GM13977 (cell line): Measurements from ENCODE around the gene CA12.
"Not testable (repeated sequence)": the region's sequence is repeated elsewhere in the genome, so short reads cannot be mapped to it uniquely, and the experiment has no call there.

Source experiments
- DNase-seq: peaks from one replicate; pipeline ENCODE4 v3.0.0; 2012; ENCODE audit warnings: low spot score
- in situ Hi-C: fragments of 300-500 bp; cut with MboI; formaldehyde crosslinking; loops from one replicate; pipeline ENCODE4 v1.12.0; 2022; ENCODE audit warnings: low sequenced_read_pairs, low pct_unique_long_range_greater_than_20kb, mixed read lengths, inconsistent platforms; ENCODE audit not compliant: unreplicated experiment
- TF ChIP-seq, protein P1 (sequence below): IDR thresholded peaks from 2 replicates; pipeline ENCODE4 v1.5.1; 2012; ENCODE audit warnings: mild to moderate bottlenecking, control low read depth; ENCODE audit not compliant: insufficient read depth; ENCODE audit errors: extremely low read depth, missing control alignments

CA12 gene

DNA sequence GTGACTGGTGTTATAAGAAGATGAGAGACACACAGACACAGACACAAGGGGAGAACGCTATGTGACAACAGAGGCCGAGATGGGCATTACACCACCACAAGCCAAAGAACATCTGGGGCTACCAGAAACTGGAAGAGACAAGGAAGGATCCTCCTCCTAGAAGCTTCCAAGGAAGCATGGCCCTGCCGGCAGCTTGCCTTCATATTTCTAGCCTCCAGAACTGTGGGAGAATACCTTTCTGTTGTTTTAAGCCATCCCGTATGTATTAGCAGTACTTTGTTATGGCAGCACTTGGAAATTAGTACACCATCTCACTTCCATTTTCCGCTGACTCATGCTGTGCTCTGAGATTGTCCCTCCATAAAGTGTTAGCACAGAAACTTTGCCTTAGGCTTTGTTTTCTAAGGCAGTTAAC is 38.7 kb upstream of the CA12 start:
- no peak for DNase-seq
- in situ Hi-C loops: no loop called here
- TF ChIP-seq, protein P1, sequence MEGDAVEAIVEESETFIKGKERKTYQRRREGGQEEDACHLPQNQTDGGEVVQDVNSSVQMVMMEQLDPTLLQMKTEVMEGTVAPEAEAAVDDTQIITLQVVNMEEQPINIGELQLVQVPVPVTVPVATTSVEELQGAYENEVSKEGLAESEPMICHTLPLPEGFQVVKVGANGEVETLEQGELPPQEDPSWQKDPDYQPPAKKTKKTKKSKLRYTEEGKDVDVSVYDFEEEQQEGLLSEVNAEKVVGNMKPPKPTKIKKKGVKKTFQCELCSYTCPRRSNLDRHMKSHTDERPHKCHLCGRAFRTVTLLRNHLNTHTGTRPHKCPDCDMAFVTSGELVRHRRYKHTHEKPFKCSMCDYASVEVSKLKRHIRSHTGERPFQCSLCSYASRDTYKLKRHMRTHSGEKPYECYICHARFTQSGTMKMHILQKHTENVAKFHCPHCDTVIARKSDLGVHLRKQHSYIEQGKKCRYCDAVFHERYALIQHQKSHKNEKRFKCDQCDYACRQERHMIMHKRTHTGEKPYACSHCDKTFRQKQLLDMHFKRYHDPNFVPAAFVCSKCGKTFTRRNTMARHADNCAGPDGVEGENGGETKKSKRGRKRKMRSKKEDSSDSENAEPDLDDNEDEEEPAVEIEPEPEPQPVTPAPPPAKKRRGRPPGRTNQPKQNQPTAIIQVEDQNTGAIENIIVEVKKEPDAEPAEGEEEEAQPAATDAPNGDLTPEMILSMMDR: no peak

DNA sequence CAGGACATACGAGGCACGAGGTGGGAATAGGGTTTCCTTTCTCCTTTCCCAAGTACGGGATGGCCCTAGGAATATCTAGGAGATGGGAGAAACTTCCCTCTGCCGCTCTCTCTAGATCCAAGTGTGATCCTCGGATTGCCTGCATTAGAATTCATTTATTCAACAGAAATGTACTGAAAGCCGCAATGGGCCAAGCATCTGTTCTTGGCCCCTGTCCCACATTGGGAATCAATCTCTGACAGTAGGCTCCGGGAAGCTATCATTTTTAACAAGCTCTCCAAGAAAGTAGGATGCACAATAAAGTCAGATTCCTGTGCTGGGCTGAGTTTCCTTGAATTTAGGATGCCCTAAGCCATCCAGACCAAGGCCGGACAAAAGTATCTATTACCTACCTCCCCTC is 37.2 kb upstream of the CA12 start:
- TF ChIP-seq, protein P1: no peak
- in situ Hi-C loops: no loop called here
- no peak for DNase-seq

DNA sequence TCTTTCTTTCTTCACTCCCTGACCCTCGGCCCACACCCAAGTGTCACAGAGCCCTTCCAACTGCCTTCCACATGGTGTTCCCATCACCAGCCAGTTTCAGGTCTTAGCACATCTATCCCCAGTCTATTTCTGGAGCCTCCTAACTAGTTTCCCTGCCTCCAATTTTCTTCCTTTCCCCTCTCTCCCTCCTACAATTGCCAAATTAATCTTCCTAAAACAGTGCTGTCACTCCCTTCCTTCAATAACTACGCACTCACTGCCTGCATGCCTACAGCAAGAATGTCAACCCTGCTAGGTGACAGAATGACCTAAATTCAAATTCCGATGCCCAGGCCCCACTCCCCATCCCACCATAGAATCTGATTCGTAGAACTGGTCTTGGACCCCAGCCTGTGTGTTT is 36.1 kb upstream of the CA12 start:
- in situ Hi-C loops: no loop called here
- DNase-seq: no peak
- TF ChIP-seq, protein P1: no peak

DNA sequence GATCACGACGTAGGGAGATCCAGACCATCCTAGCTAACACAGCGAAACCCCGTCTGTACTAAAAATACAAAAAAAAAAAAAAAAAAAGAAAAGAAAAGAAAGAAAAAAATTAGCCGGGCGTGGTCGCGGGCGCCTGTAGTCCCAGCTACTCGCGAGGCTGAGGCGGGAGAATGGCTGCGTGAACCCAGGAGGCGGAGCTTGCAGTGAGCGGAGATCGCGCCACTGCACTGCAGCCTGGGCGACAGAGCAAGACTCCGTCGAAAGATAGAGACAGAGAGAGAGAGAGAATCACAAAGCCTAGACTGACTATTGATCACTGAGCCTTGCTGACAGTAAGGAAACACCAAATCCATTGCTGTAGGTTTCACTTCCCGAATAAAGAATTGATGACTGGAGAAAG is 35.6 kb upstream of the CA12 start:
- in situ Hi-C loops, DNase-seq: not testable (repeated sequence)

DNA sequence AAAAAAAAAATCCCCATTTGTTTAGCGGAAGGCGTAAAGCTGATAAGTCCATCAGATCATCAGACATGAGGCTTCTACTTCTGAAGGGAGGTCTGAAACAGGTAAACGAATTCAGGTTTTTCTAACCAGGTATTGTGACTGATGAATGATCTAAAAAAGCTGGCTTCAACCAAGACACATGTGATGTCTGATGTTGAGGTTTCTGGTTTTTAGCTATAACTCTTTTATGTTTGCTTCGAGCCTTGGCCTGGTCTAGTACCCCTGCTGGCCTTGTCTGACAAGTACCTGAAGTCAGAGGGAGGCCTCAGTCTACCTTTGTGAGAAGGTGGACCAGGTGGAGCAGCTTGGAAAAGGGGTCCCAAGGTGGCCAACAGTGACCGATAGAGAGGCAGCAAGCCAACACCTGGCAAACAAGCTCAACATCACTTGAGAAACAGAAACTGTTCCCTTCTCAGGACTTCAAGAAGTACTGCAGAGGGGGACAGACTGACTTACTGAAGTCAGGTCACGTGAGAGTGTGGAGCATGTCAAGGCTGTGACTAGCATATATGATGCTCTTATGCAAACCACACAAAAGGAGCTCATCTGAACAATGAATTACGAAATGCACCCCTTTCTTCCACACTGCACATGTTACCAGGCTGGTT is 33.0 kb upstream of the CA12 start:
- TF ChIP-seq, protein P1: no peak
- in situ Hi-C loops: no loop called here
- no peak for DNase-seq

DNA sequence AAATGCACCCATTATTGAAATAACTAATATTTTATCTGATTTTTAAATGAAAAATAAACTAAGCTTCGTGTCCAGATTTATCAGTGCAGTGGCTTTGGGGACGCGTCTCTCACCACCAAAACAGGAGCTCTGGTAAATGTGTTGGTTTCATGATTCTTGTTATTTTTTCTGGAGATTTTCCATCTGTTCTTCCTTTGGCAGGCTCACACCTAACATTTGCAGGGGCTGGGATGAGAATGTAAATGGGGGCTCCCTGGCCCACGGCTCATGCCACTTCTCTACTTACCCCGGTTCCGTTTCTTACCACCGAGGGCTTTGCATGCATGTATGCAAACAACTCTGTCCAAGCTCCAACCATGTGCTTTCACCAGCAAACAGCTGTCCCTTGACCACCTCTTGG is 30.9 kb upstream of the CA12 start:
- no peak for DNase-seq
- TF ChIP-seq, protein P1: no peak
- in situ Hi-C loops: no loop called here

DNA sequence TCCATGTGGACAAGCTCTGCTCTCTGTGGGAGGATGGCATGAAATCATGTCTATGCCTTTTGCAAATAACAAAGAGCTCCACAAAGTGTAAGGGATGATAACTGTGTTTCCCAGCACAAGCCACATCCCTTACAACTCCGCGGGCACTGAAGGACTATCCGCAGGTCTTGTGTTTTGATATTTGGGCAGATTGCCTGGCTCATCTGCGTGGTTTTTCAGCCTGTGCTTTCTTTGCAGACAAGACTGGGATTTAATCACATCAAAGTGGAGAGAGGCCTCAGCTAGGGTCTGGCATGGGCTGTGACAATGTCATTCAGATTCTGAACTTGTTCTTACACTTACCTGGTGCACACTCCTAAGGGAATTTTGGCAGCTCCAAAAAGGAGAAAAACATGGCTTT is 30.2 kb upstream of the CA12 start:
- in situ Hi-C loops: no loop called here
- no peak for DNase-seq
- TF ChIP-seq, protein P1: no peak
